HG03066 (cell line): Measurements from ENCODE around the gene CD68.
A peak's percentile ranks its signal among the peaks of the same experiment; 100 is the strongest.

Source experiments
- ATAC-seq: cut with Tn5 transposase; IDR thresholded peaks from one replicate; pipeline ENCODE4 v1.9.1; 2021; ENCODE audit warnings: low read depth; ENCODE audit not compliant: unreplicated experiment

Gene CD68

GRCh38 chr17:7559320-7560171 lies 19.9 kb upstream of the CD68 start:
- no peak for ATAC-seq

- ATAC-seq, result no peak
These were observed 19.0 kb upstream of the CD68 start for GRCh38 chr17:7560172-7561027.

GRCh38 chr17:7561028-7561575 lies 18.3 kb upstream of the CD68 start:
- ATAC-seq, result no peak

- peak; percentile 61 for ATAC-seq
These were observed 17.7 kb upstream of the CD68 start, which contains the start of gene SENP3 for GRCh38 chr17:7561589-7562207. Gene SENP3 (plus strand): TSS chr17:7561919. CDS start chr17:7563077, 1,158 bp downstream.

- no peak for ATAC-seq
These were observed 17.2 kb upstream of the CD68 start for GRCh38 chr17:7562208-7562605.

- ATAC-seq, result no peak
These were observed 16.1 kb upstream of the CD68 start for GRCh38 chr17:7563115-7563869.

GRCh38 chr17:7569571-7569970 lies 9.9 kb upstream of the CD68 start:
- no peak for ATAC-seq

GRCh38 chr17:7570351-7570750 lies 9.1 kb upstream of the CD68 start:
- no peak for ATAC-seq

GRCh38 chr17:7572338-7572587 lies 7.2 kb upstream of the CD68 start:
- no peak for ATAC-seq

GRCh38 chr17:7572588-7573323 lies 6.7 kb upstream of the CD68 start:
- peak; percentile 88 for ATAC-seq

- ATAC-seq, result no peak
These were observed 5.9 kb upstream of the CD68 start for GRCh38 chr17:7573324-7574080.

GRCh38 chr17:7574176-7574953 lies 5.1 kb upstream of the CD68 start:
- no peak for ATAC-seq

- no peak for ATAC-seq
These were observed 4.0 kb upstream of the CD68 start for GRCh38 chr17:7575481-7575883.

GRCh38 chr17:7575959-7576358 lies 3.5 kb upstream of the CD68 start:
- ATAC-seq, result no peak

GRCh38 chr17:7576432-7576937 lies 3.0 kb upstream of the CD68 start:
- ATAC-seq, result no peak

GRCh38 chr17:7577327-7578199 lies 1.9 kb upstream of the CD68 start:
- no peak for ATAC-seq
